Adipocyte (in vitro differentiated cells): ENCODE results near the gene PIK3CG.

Experiments used
- DNase-seq: peaks from one replicate; pipeline ENCODE4 v3.0.0-alpha.2; 2015; ENCODE audit warnings: low read depth
- H3K27me3 ChIP-seq: replicated peaks from 2 replicates; pipeline ENCODE4 v1.7.0; 2013; ENCODE audit warnings: mild to moderate bottlenecking, low read length, moderate library complexity; ENCODE audit not compliant: control insufficient read depth, insufficient read depth
- H3K36me3 ChIP-seq: 2 replicates; pipeline ENCODE4 v1.7.0; 2013; ENCODE audit warnings: low read length, mild to moderate bottlenecking, moderate library complexity; ENCODE audit not compliant: control insufficient read depth, insufficient read depth, severe bottlenecking
- H3K4me1 ChIP-seq: 2 replicates; pipeline ENCODE4 v1.7.0; 2013; ENCODE audit warnings: mild to moderate bottlenecking, low read length, moderate library complexity; ENCODE audit not compliant: control insufficient read depth, insufficient read depth
- H3K4me3 ChIP-seq: 2 replicates; pipeline ENCODE4 v1.7.0; 2013; ENCODE audit warnings: mild to moderate bottlenecking, low read length, moderate library complexity
- H3K9ac ChIP-seq: 2 replicates; pipeline ENCODE4 v1.7.0; 2013; ENCODE audit warnings: mild to moderate bottlenecking, low read length, moderate library complexity
- H3K9me3 ChIP-seq: 2 replicates; pipeline ENCODE4 v1.7.0; 2013; ENCODE audit warnings: mild to moderate bottlenecking, low read length, moderate library complexity; ENCODE audit not compliant: control insufficient read depth

The PIK3CG gene

DNA sequence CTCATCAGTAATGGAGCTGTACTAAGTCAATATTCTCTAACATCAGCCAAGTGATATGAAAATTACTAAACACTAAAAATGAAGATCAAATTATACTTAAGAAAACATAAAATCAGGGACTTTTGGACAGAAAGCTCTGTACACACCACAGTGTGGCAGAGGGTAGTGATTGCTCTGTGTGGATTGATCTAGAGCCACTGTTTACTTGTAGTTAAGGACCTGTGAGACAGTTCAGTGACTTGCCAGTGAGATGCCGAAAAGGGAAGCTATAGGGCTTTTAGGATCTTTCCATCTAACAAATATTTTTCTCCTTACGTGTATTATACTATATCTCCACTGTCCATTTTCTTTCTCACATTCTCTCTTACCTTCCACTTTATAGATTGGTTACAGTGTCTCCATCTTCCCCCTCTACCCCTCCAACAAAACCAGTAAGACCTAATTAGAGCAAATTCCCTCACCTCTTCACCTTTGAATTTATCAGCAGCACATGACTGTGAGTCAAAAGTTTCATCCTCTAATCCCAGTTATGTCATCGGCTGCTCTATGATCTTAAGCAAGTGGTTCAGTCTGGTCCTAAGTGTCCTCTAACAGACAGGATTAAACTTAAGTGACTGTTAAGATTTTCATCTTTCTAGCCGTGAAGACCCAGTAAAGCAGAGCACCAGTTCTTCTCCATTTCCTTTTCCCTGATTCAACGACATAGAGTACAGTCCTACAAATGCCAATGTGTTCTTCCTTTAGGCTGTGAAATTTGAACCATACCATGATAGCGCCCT lies 6.9 kb downstream of the PIK3CG start:
- Histone ChIP-seq H3K9ac (no peak overlapping the region), H3K36me3 (no peaks in the 10 kb centered on the region)
- no peak for DNase-seq

DNA sequence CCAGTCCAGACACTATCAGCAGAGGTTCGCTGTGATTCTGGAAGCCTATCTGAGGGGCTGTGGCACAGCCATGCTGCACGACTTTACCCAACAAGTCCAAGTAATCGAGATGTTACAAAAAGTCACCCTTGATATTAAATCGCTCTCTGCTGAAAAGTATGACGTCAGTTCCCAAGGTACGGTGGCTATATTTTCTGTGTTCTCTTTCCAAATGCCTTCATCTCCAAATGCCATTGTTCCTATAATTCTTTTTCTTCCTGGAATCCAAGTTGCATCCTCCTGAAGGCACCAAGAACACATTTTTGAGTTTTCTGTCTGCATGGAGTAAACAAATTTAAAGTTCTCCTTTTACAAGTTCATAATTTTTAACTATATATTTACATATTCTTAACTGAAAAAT lies 7.7 kb downstream of the PIK3CG start:
- Histone ChIP-seq H3K27me3 (peaks cover 4% of the 10 kb centered on the region), H3K36me3 (no peaks in the 10 kb centered on the region), H3K9me3 (no peaks in the 10 kb centered on the region), H3K4me3 (no peak overlapping the region), H3K4me1 (no peaks in the 10 kb centered on the region), H3K9ac (no peak overlapping the region)
- DNase-seq, result no peak

More for the DNA sequence above, 6.9 kb downstream of the PIK3CG start:
- Histone ChIP-seq H3K4me1 (no peaks in the 10 kb centered on the region), H3K27me3 (peaks cover 4% of the 10 kb centered on the region), H3K9me3 (no peaks in the 10 kb centered on the region), H3K4me3 (no peak overlapping the region)

DNA sequence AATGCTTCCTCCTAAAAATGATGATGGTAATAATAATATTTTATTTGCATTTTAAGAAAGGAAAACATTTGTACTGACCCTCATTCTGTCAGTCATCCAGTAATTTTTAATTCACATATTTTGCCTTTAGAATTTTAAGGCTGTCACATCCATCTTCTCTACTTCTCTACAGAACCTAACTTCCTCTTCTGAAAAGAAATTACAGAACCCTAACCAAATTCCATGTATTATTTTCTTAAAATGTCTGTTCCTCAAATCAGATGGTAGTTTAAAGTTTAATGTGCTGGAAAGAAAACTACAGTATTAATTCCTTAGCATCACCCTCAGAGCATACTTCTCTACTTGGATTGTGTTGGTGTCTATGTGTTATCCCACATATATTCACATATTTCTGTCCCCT lies 9.0 kb downstream of the PIK3CG start:
- no peak for DNase-seq
- no peak overlapping the region for H3K9ac ChIP-seq
- no peak overlapping the region for H3K4me3 ChIP-seq
- H3K4me1 ChIP-seq, result no peaks in the 10 kb centered on the region
- H3K36me3 ChIP-seq, result no peaks in the 10 kb centered on the region
- H3K27me3 ChIP-seq, result peaks cover 3% of the 10 kb centered on the region
- H3K9me3 ChIP-seq, result no peaks in the 10 kb centered on the region

DNA sequence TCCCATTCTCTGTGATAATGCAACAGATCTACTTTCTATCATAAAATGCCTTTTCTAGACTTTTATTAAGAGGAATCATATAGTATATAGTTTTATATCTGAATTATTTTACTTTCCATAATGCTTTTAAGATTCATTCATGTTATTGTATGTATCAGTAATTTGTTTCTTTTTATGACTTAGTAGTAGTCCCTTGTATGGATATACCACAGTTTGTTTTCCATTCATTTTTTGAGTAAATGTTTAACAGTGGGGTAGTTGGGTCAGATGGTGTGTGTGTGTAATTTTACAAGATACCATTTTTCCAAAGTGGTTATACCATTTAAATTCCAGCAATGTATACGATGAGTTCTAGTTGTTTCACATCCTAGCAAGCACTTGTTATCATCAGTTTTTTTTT lies 10.4 kb downstream of the PIK3CG start:
- DNase-seq, result no peak
- Histone ChIP-seq H3K27me3 (no peaks in the 10 kb centered on the region), H3K4me3 (no peak overlapping the region), H3K4me1 (no peaks in the 10 kb centered on the region), H3K9me3 (no peaks in the 10 kb centered on the region), H3K36me3 (no peaks in the 10 kb centered on the region), H3K9ac (no peak overlapping the region)

DNA sequence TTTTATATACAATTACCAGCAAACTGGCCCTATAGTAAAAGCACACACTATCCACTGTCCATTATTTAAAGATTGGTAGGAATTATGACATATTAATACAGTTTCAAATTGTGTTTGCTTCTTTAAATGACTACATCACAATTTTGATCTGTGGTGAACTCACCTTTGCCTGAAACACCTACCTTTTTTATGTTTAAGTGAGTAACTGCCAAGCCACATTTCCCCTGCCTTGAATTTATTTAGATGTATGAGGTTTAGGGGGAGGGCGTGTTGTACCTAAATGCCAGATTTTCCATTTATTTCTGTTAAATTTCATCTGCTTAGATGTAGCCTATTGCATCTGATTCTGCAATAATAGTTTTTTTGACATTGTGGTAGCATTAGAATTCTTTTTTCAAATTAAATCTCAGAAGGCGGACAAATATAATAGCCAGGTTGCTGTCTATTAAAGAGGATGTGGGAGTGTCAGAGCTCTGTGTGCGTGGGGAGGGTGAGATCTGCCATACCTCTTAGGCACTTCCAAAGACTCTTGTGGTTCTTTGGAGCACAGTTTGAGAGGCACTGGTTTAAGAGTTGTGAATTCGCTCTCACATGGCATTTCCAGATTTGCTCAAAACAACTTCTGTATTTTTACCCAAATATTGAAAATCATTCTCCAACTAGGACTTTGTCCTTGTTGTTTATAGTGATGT lies 13.8 kb downstream of the PIK3CG start:
- Histone ChIP-seq H3K9ac (no peak overlapping the region), H3K4me3 (no peak overlapping the region), H3K9me3 (no peaks in the 10 kb centered on the region), H3K4me1 (no peaks in the 10 kb centered on the region), H3K36me3 (no peaks in the 10 kb centered on the region), H3K27me3 (no peaks in the 10 kb centered on the region)
- no peak for DNase-seq

DNA sequence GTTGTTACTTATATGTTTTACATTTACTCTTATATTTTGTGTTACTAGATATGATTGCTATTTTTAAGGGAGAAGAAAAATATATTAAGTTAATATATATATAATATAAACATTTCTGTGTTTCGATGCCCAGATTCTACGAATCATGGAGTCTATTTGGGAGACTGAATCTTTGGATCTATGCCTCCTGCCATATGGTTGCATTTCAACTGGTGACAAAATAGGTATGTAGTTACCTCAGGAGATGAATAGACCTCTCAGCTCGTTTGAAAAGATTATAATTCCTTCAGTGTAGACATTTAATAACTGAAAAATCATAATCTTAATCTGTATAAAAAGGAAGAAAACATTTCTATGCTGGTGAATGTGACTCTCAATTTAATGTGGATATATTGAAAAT lies 16.9 kb downstream of the PIK3CG start:
- H3K4me1 ChIP-seq, result no peaks in the 10 kb centered on the region
- H3K9ac ChIP-seq, result no peak overlapping the region
- H3K4me3 ChIP-seq, result no peak overlapping the region
- no peaks in the 10 kb centered on the region for H3K9me3 ChIP-seq
- DNase-seq, result no peak
- no peaks in the 10 kb centered on the region for H3K27me3 ChIP-seq
- H3K36me3 ChIP-seq, result no peaks in the 10 kb centered on the region

DNA sequence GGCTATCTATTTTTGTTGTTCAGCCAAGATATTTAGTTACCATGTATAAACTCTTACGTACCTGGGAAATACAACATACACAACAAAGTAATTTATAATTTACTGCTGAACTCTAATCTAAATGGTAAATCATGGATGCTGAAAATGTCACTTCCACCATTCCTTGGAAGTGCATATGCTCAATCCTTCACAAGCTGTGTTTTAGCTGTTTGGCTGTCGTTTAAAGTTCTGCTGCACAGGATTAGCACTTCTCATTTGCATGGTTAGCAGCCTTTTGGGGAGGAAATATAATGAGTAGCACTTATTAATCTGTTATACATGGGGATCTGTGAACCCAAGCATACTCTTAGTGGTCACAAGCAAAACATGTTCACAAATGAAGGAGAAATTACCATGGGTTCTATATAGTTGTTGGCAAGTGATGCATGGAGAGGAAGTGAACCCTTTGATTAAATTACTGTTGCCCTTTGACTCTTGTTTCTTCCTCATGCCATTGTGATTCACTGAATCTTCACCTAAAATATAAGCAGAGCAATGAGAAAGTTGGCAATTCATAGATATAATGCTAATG lies 18.5 kb downstream of the PIK3CG start:
- Histone ChIP-seq H3K4me3 (no peak overlapping the region), H3K36me3 (no peaks in the 10 kb centered on the region), H3K4me1 (no peaks in the 10 kb centered on the region), H3K9me3 (no peaks in the 10 kb centered on the region), H3K9ac (no peak overlapping the region), H3K27me3 (no peaks in the 10 kb centered on the region)
- DNase-seq, result no peak

DNA sequence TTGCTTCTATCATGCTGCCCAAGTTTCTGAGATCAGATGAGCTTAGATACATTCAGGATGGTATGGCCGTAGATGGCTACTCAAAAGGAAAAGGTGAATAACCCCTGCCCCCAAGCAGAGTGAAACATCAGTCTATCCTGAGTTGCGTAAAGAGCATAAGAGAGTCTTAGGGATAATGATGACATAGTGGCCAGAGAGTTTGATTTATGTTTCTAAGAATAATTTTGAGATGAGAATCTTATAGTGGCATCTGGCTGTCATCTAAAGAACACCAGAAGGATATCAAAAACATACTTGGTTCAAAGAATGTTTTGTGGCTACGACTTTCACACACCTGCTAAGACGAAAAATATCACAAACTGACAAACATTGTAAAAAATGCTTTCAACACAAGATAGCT lies 20.6 kb downstream of the PIK3CG start:
- no peak for DNase-seq
- no peaks in the 10 kb centered on the region for H3K4me1 ChIP-seq
- H3K36me3 ChIP-seq, result no peaks in the 10 kb centered on the region
- H3K9ac ChIP-seq, result no peak overlapping the region
- H3K27me3 ChIP-seq, result no peaks in the 10 kb centered on the region
- H3K4me3 ChIP-seq, result no peak overlapping the region
- H3K9me3 ChIP-seq, result no peaks in the 10 kb centered on the region

DNA sequence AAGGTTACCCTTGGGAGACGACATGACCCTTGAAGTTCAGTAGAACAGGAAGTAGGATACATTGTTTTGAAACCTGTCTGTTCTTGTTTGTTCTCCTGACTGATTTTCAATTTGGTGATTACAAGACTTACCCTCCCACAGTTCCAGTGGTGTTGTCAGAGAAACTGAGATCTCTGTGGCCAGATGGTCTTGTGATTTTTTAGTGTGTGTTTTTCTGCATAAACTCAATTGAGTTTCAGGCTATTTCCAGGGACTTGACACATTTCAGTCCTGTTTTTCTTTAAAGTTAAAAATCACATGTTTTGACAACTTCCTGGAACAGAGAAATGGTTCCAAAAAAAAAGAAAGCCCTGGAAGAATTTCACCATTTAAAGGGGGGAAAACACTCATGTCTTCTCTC lies 22.3 kb downstream of the PIK3CG start:
- no peak for DNase-seq
- no peaks in the 10 kb centered on the region for H3K27me3 ChIP-seq
- no peaks in the 10 kb centered on the region for H3K9me3 ChIP-seq
- no peak overlapping the region for H3K4me3 ChIP-seq
- H3K36me3 ChIP-seq, result no peaks in the 10 kb centered on the region
- no peaks in the 10 kb centered on the region for H3K4me1 ChIP-seq
- H3K9ac ChIP-seq, result no peak overlapping the region

DNA sequence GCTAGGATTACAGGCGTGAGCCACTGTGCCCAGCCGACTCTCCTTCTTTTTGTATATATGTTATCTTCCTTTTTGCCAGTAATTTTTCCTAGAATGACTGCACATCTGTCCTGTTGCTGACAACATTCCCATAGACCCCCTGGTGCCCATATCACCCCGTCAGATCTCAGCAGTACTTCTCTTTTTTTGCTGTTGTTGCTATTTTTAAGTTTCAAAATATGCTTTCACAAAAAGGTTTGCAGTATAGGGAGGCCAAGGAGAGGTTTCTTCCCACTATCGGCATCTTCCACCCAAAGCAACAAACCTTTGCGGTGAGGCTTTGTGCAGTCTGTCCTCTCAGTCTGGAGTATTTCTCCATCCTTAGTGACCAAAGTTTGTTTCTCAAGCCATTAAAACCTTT lies 23.1 kb downstream of the PIK3CG start:
- Histone ChIP-seq H3K9me3 (no peaks in the 10 kb centered on the region), H3K4me1 (no peaks in the 10 kb centered on the region), H3K4me3 (no peak overlapping the region), H3K9ac (no peak overlapping the region), H3K36me3 (no peaks in the 10 kb centered on the region), H3K27me3 (no peaks in the 10 kb centered on the region)
- DNase-seq, result no peak

DNA sequence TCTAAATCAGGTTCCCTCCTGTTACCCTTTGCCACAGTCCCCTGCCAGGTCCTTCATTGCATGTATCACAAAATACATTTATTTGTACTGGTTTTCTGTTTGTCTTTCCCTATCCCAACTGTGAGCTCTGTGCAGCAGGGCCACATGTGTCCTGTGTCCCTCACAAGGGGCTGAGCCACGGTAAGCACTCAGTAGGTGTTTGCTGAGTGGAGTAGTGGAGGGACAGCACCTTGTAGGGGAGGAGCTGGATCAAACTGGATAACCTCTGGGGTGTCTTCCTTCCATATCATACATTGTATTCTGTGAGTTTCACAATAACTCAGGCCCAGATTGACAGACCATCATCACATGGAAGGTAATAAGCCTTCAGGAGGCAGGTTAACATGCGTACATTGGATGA lies 25.9 kb downstream of the PIK3CG start:
- no peak for DNase-seq
- Histone ChIP-seq H3K4me1 (no peaks in the 10 kb centered on the region), H3K27me3 (no peaks in the 10 kb centered on the region), H3K9ac (no peak overlapping the region), H3K36me3 (no peaks in the 10 kb centered on the region), H3K4me3 (no peak overlapping the region), H3K9me3 (no peaks in the 10 kb centered on the region)
